ENCODE results near the gene APEX1.
"Not testable (repeated sequence)": the region's sequence is repeated elsewhere in the genome, so short reads cannot be mapped to it uniquely, and the experiment has no call there.

The APEX1 gene

DNA sequence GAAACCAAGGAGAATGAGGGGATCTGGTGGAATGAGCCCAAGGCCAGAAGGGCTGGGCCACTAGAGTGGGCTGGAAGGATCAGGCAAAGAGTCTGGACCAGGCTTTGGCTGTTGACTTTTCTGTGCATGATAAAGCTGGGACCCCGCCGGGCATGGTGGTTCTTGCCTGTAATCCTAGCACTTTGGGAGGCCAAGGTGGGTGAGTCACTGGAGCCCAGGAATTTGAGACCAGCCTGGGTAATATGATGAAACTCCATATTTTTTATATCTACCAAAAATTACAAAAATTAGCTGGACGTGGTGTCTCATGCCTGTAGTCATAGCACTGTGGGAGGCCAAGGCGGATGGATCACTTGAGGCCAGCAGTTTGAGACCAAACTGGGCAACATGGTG is 18.7 kb upstream of the APEX1 start:
- no peak for DNase-seq

DNA sequence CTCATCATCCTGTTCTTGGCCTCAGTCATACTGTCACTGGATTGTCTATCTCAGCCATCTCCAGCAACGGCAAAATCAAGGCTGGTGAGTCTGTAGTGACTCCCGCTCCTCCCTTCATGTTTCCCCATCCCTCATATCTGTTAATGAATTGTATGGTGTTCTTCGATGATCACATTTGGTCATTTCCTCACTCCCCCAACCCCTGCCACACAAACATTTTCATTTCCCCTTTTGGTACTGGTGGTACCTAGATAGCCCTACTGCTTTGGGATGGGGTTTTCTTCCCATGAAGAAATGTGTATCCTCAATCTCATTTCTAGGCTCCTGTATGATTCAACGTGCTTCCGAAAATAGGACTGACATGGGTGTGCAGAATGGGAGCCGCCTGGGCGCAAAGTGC is 16.4 kb upstream of the APEX1 start:
- no peak for DNase-seq

DNA sequence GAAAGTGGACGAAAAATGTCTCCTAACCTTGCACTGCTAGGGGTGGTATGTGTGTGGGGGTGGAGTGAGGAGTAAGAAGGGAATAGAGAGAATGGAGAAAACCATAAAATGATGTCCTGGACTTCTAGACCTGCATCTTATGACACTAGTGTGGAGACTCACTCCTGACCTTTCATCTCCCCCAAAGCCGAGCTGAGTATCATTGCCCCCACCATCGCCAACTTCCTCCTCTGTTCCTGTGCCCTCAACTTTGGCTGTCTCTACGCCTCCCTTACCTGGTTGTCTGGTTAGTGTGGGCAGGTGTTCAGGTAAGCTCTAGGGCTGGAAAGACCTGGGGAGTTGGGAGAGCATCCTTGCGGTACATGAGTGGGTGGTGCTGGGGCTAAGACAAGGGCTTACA is 14.6 kb upstream of the APEX1 start:
- no peak for DNase-seq

DNA sequence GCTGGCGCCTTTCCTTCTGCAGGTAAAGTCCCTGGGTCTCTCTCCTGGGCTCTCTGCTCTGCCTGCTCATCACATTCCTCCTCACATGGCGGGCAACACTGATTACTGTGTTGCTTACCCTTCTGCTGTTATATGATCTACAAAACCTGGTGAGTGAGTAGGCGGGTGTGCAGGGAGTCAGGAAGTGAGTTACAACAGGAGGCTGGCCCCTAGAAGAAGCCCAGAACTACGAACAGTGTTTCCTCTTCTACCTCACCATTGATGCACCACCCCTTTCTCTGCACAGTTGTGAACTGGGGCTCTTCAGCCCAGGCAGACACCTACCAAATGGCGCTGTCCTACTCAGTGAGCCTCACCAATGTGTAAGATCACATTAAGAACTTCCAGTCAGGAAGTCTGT is 14.1 kb upstream of the APEX1 start:
- DNase-seq: no peak

DNA sequence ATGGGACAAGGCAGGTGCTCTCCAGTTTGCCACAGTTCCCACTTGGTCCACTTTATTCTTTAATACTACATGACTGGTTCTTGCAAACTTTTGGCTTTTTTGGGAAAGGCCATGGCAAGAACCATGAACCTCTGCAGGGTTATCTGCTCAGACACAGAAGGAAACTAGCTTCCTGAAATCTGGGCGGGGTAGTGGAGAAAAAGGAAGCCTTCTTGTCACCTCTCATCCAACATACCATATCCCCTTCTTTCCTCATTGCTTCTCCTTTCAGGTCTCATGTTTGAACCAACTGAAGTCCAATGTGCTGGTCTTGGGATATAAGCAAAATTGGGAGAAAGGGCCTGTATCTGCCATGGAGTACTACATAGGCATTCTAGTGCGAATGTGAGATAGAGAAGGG is 13.6 kb upstream of the APEX1 start:
- DNase-seq: no peak

DNA sequence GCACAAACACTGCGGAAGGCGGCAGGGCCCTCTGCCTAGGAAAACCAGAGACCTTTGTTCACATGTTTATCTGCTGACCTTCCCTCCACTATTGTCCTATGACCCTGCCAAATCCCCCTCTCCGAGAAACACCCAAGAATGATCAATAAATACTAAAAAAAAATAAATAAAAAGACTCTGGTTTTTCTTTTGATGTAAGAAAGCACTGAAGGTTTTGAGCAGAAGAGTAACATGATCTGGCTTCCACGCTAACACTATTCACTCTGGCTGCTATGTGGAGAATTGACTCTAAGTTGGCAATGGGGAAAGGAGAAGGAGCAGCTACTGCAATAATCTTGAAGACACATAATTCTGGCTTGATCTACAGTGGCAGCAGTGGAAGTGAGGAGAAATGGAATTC is 11.4 kb upstream of the APEX1 start:
- not testable (repeated sequence) for DNase-seq

DNA sequence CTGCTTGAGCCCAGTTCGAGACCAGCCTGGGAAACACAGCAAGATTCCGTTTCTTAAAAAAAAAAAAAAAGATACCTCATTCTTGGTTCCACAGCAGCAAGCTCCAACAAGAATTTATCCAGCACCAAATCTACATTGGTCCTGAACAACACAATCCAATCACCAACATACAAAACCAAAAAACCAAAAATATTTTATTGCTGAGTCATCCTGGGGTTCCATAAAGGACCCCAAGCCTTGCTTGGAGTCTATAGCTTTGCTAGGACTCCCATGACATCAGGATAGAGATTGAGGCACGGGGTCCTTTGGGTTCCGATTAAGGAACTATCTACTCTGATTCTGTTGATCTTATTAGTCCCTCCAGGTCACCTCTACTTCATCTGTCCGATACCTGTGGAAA is 8.1 kb upstream of the APEX1 start:
- no peak for DNase-seq

DNA sequence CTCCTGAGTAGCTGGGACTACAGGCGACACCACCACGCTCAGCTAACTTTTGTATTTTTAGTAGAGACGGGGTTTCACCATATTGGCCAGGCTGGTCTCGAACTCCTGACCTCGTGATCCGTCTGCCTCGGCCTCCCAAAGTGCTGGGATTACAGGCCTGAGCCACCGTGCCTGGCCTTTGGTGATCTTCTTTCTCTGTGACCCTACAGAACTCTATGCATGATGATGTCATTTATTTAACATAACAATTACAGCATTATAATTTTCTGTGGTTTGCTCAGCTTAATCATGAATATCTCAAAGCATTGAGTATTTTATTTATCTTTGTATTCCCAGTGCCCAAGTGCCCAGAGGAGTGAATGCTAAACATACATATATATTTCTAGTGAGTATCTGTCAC is 2.2 kb upstream of the APEX1 start:
- DNase-seq: not testable (repeated sequence)

DNA sequence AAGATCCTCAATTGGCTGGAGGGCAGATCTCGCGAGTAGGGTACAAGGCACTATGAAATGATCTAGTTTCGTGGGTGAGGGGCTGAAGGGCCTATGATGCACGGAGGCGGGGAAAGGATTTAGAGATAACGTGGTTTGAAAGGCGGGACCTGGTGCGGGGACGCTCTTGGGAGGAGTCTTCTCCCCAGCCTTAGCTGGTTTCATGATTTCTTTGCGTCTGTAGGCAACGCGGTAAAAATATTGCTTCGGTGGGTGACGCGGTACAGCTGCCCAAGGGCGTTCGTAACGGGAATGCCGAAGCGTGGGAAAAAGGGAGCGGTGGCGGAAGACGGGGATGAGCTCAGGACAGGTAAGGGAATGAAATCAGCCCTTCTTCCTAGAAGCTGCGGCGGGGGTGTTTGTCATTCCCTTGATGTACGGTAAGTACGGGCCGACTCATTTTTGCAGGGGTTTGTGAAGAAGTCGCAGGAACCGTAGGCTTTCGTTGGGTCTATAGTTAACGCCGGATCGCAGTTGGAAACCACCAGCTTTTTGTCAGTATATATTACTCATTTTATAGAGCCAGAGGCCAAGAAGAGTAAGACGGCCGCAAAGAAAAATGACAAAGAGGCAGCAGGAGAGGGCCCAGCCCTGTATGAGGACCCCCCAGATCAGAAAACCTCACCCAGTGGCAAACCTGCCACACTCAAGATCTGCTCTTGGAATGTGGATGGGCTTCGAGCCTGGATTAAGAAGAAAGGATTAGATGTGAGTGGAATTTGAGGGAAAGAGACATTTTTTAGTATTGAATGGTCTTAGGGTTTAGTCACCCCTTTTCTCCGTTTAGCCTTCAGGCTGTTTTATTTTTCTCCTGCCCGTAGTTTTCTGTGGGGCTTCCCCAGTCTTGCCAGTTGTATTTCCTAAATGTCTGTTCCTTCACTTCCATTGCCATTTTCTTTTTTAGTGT is 602 bp downstream of the APEX1 start:
- no peak for DNase-seq

DNA sequence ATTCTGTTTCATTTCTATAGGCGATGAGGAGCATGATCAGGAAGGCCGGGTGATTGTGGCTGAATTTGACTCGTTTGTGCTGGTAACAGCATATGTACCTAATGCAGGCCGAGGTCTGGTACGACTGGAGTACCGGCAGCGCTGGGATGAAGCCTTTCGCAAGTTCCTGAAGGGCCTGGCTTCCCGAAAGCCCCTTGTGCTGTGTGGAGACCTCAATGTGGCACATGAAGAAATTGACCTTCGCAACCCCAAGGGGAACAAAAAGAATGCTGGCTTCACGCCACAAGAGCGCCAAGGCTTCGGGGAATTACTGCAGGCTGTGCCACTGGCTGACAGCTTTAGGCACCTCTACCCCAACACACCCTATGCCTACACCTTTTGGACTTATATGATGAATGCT is 1.9 kb downstream of the APEX1 start:
- DNase-seq: no peak

DNA sequence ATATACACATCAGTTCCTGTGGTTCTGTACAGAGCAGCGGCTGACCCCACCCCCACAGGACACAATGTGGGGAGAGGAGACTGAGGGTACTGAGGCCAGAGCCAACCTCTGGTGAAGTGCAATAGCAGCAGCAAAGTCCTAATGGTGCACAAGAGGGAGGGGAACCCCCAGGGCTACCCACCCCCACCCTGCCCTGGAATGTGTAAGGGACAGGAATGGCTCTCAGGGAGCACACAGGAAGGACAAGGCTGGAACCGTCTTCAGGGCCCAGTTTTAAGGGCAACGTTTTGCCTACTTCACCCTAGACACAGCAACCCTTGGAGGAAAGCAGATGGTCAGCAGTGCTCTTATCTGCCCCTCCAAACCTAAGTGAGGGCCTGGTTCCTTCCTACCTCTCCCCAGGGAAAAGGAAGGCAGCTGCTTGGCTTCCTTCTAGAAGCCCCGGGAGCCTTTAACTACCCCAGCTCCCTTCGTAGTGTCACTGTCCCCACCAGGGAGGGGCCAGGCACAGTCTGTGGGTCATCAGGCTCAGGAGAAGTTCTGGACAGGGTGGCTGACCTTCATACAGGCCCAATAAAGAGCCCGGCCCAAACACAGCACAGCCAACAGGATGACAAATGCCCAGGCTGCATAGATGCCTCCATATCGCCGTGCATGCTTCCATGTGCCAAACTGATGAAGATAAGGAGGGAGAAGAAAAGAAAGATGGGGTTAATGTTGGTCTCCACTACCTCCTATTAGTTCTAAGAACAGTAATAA is 3.2 kb downstream of the APEX1 start:
- no peak for DNase-seq

DNA sequence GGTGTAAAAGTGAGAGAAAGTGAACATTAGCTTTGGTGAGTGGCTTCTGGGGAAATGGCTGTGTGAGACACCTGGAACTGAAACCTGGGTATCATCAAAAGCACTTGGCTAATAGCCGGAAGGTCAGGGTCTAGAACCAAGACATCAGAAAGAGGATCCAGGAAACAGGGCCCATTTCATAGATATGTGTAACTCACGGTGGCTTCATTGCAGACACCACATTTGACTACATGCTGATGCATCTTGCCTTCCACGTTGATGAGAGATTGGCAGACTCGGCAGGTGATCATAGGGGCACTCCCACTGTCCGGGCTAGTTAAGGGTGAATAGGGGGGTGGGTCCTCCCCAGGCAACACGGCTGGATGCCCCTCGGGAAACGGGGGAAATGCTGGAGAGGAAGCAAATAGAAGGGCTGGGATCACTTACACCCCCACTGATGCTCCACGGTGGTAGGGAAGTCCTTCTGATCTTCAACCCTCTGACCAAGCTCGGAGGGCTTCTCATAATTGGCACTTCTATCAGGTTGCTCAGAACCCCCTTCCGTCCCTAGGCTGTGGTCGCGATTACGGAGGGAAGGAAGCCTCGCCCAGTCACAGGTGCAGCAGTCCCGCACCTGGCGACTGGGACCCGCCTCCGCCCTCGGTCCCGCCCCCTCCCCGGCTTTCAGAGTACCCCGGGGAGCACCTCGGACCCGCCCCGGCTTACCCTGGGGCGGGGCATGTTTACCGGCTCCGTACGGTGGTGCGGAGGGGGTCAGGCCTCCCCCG is 5.6 kb downstream of the APEX1 start:
- DNase-seq: peak; percentile 46

DNA sequence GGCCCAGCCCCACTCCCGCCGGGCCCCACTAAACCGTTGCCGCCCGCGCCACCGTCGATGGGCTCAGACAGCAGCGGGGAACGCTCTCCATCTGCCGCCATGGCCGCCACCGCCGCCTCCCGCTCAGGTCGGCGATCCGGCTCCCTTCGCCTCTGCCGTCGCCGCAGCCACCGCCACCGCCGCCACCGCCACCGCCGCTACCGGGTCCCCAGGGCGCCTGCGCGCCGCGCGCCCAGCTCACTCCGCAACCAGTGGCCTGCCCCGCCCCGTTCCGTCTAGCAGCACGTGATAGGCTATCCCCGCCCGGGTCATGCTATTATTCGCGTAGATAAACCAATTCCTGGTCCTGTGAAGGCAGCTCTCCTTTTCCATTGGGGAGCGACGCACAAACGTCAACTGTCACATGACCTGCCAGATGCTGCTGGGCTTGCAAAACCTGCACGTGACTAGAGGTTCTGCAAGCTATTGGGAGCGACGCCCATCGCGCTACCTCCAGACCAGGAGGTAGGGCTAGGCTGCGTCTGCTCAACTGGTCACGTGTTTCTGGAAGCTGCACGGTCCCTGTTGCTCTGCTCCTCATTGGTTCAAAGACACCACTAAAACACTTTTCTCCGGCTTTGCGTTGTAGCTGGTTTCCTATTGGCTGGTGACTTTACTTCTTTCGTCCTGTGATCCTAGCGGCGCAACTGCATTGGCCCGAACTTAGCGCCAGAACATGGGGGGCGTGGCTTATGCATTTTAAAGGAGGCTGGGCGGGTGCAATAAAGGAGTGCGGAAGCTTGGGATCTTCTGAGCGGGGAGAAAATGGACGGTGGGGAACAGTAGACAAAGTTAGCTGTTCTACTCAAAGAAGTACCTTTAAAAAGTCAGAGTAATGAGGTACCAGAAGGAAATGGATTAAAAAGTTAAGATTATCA is 6.5 kb downstream of the APEX1 start, which contains the start of gene PIP4P1:
TSS of gene PIP4P1 (minus strand) at position 210 of the 917 bp plus-strand sequence. CDS start at position 101, 109 bp downstream.
- DNase-seq: peak; percentile 95

DNA sequence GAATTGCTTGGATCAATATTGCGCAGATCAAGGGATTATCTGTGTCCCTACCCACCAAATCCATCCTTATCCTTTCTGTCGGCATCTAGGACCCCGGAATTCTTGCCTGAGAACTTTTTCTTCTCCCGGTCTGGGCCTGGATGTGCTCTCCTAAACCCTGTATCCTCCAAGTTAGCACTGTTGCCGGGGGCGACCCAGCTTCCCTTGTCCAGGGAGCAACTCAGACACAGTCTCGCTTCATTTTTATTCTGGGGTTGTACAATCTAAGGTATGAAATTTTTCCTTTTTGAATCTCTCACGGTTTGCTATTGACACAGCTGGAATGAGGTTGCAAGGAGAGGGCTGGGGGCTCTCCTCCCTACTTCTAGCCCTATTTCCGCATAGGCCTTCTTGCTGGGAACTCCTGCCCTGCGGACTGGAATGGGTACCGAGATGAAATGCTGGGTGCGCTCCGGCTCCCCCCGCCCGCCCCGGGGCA is 13.8 kb downstream of the APEX1 start:
- no peak for DNase-seq

DNA sequence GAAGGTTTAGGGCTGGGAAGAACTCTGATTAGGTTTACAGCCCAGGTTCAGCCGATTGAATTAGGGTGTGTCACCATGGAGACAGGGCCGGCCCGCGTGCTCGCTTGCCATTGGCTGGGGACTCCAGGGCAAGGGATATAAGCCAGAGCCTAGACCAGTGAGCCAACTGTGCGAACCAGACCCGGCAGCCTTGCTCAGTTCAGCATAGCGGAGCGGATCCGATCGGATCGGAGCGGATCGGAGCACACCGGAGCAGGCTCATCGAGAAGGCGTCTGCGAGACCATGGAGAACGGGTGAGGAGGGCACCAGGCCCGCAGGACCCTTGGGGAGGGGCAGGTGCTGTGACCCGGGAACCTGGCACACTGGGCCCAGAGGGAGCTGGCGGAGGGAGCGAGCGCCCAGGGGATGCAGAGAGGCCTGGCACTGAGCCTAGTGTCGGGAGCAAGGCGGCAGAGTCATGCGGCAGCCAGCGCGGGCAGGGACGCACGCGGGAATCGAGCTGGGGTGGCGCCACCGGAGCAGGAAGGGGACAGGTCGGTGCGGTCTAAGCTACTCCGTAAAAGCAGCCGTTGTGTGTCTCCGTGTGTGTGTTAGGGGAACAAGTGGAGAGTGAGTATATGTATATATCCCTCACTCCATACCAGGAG is 14.3 kb downstream of the APEX1 start, which contains the start of gene PNP:
TSS of gene PNP (plus strand) at position 165 of the 648 bp plus-strand sequence. CDS start at position 284, 119 bp downstream.
- peak; percentile 84 for DNase-seq

DNA sequence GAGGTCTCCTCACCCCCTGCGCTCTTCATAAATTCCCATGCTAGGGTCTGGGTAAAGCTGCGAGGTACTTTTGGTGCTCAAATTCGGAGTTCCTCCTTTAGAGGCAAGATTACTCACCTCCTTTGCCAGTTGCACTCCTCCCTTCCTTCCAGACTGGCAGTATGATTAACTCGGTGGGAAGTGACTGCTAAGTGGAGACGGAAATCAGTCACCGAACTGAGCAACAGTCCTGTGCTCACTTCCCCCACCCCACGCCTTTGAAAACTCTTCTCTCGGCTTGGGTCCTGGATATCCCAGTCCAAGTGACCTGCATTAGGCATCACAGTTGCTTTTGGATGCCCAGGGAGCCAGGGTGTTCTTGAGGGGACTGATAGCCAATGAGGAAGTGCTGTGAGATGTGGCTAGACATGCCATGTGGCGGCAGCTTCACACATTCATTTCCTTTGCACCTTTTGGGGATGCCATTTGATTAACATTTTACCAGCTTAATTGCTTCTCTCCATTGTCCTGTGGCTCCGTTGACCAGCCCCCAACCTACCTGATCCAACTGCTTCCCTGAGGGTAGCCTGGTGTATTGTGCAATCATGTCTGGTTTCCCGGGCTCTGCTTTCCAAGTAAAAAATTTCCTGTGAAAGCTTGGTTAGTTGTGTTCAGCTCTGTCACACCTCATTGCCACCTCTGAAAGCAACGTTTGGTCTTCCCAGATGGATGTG is 15.0 kb downstream of the APEX1 start:
- DNase-seq: peak; percentile 46

DNA sequence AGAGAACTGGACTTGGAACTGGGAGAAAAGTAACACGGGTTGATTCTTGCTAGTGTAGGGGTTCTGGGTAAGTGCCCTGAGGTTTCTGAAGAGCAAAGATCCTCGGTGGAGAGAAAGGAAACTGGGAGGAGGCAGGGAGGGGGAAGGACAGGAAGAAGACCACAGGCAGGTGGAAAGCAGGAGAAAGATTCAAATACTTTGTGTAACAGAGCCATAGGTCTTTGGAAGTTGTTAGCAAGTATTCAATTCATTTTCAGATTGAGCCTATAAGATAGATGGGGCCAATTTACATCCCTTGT is 15.5 kb downstream of the APEX1 start:
- no peak for DNase-seq

DNA sequence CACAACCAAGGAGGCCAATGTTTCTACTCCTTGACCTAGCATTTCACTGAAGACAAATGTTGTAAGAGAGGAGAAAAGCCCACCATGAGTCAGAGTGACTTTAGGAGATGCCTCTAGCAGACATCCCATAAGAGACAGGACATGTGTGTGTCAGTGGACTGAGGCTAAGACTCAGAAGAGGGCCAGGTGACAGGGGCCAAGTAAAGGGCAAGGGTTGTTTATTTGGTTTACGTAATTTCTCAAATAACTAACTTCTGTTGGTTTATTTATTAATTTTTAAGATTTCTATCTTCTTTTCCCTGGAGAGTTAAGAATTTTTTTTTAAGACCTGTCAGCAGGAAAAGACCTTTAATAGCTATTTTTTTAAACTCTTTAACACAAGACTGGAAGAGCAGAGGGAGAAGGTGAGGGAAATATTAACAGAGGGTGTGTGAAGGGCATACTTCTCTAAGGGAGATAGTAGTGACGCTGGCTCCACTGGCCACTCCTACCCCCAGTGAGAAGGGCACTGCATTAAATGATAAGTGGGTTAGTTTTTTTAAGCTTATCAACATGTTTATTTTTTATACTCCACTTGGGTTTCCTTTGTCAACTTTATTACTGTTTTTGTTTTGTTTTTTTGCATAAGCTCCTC is 17.6 kb downstream of the APEX1 start:
- DNase-seq: no peak

DNA sequence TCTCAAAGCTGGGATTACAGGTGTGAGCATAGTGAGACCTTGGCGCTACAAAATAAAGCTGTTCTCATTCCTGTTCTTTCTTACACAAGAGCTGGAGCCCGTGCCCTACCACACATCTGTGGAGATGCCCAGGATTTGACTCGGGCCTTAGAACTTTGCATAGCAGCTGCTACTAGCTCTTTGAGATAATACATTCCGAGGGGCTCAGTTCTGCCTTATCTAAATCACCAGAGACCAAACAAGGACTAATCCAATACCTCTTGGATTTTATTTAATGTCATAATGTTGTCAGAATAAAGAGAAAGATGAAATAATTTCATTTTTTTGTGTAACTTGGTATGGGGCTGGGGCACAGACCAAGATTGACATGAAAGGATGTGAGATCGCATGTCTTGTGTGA is 21.8 kb downstream of the APEX1 start:
- no peak for DNase-seq

DNA sequence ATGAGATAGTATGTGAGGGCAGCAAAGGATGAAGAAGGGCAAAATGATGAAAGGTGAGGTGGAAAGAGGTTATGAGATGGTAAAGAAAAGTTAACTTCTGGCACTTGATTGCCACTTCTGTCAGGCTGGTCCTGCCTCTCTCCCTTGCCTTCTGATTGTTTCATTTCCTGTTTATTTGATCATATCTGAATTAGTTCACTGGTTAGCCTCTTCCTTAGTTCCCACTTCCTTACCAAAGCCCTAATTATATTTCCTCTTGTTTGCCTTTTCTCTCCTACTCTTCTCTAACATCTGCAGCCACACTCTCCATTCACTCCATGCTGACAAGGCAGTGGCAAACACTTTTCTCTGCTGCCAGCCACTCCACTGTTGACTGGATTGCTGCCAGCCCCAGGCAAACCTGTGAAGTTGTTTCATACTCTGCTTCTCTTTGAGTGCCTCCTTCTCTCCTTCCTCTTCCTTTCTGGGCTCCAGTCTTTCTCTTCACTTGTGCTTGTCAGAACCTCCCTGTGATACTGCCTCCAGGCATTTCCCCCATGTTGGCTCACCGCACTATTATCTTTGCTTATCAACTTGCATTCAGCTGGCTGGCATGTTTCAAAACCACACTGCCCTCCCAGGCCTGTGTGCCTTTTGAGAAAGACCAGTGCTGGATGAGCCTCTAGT is 22.3 kb downstream of the APEX1 start:
- DNase-seq: no peak

Data from right forelimb (tissue), 1 donor.